HG03565 (cell line): ENCODE data around the gene HEBP1.

Source experiments
- ATAC-seq: cut with Tn5 transposase; IDR thresholded peaks from one replicate; pipeline ENCODE4 v1.9.1; 2021; ENCODE audit warnings: mild to moderate bottlenecking, moderate library complexity; ENCODE audit not compliant: unreplicated experiment

HEBP1 gene

GRCh38 chr12:12992418-12993130 lies 7.5 kb downstream of the HEBP1 start:
- ATAC-seq: no peak

GRCh38 chr12:12990700-12991468 lies 9.2 kb downstream of the HEBP1 start:
- ATAC-seq: no peak

GRCh38 chr12:12987421-12987820 lies 12.6 kb downstream of the HEBP1 start:
- no peak for ATAC-seq

- ATAC-seq: no peak
These were observed 13.2 kb downstream of the HEBP1 start for GRCh38 chr12:12986775-12987331.

GRCh38 chr12:12985817-12986408 lies 14.2 kb downstream of the HEBP1 start:
- no peak for ATAC-seq

- ATAC-seq: no peak
These were observed 15.9 kb downstream of the HEBP1 start for GRCh38 chr12:12984149-12984548.

- no peak for ATAC-seq
These were observed 16.5 kb downstream of the HEBP1 start for GRCh38 chr12:12983420-12984035.

GRCh38 chr12:12982331-12982730 lies 17.7 kb downstream of the HEBP1 start:
- no peak for ATAC-seq

GRCh38 chr12:12979731-12980259 lies 20.3 kb downstream of the HEBP1 start:
- no peak for ATAC-seq

- ATAC-seq: no peak
These were observed 20.9 kb downstream of the HEBP1 start for GRCh38 chr12:12979126-12979525.

- no peak for ATAC-seq
These were observed 22.8 kb downstream of the HEBP1 start for GRCh38 chr12:12977231-12977630.

- ATAC-seq: no peak
These were observed 23.7 kb downstream of the HEBP1 start for GRCh38 chr12:12976366-12976765.

- no peak for ATAC-seq
These were observed 24.6 kb downstream of the HEBP1 start for GRCh38 chr12:12975322-12976077.

GRCh38 chr12:12974211-12974610 lies 25.9 kb downstream of the HEBP1 start:
- ATAC-seq: no peak

- no peak for ATAC-seq
These were observed 27.0 kb downstream of the HEBP1 start for GRCh38 chr12:12973019-12973418.

GRCh38 chr12:12965836-12966235 lies 34.2 kb downstream of the HEBP1 start:
- ATAC-seq: no peak

- ATAC-seq: no peak
These were observed 35.8 kb downstream of the HEBP1 start for GRCh38 chr12:12964255-12964654.

- no peak for ATAC-seq
These were observed 39.3 kb downstream of the HEBP1 start for GRCh38 chr12:12960639-12961209.

GRCh38 chr12:12958886-12959285 lies 41.2 kb downstream of the HEBP1 start:
- ATAC-seq: no peak
